Measurements from ENCODE around the gene CLCN2.

GRCh38 chr3:184335291-184335660 is 26.1 kb downstream of the CLCN2 start:
- TF ChIP-seq EZH2 (IDR thresholded peaks at IDR 0.05; ENCODE audit: low read length, missing control alignments): no peak
- TF ChIP-seq CTCF (conservative IDR thresholded peaks at IDR 0.05 in 1 of 2, IDR thresholded peaks at IDR 0.05 in 1 of 2; ENCODE audit: low read depth in 1 of 2, low read length in 2 of 2): no peak

All from fibroblast of lung (primary cell).